ENCODE results near the gene DYNC1LI1.
A peak's percentile ranks its signal among the peaks of the same experiment; 100 is the strongest.

The DYNC1LI1 gene

GRCh38 chr3:32570421-32571191, at the start of gene DYNC1LI1:
Gene DYNC1LI1 (minus strand): TSS chr3:32570858. CDS start chr3:32570770, 88 bp downstream.
- FAIRE-seq, result no peak

GRCh38 chr3:32619395-32619794, 48.7 kb upstream of the DYNC1LI1 start:
- FAIRE-seq, result peak; percentile 79

- no peak for FAIRE-seq
These were observed 45.8 kb upstream of the DYNC1LI1 start for GRCh38 chr3:32616267-32616962.

- FAIRE-seq, result no peak
These were observed 44.3 kb upstream of the DYNC1LI1 start for GRCh38 chr3:32614956-32615355.

GRCh38 chr3:32613183-32613582, 42.5 kb upstream of the DYNC1LI1 start:
- FAIRE-seq, result no peak

GRCh38 chr3:32612547-32612946, 41.9 kb upstream of the DYNC1LI1 start:
- no peak for FAIRE-seq

GRCh38 chr3:32607522-32607921, 36.9 kb upstream of the DYNC1LI1 start:
- FAIRE-seq, result no peak

GRCh38 chr3:32606960-32607359, 36.3 kb upstream of the DYNC1LI1 start:
- FAIRE-seq, result no peak

GRCh38 chr3:32606277-32606676, 35.6 kb upstream of the DYNC1LI1 start:
- FAIRE-seq, result no peak

- FAIRE-seq, result no peak
These were observed 32.4 kb upstream of the DYNC1LI1 start for GRCh38 chr3:32603064-32603463.

- no peak for FAIRE-seq
These were observed 31.5 kb upstream of the DYNC1LI1 start for GRCh38 chr3:32602206-32602605.

GRCh38 chr3:32601722-32602121, 31.1 kb upstream of the DYNC1LI1 start:
- no peak for FAIRE-seq

- no peak for FAIRE-seq
These were observed 27.0 kb upstream of the DYNC1LI1 start for GRCh38 chr3:32597656-32598055.

- FAIRE-seq, result no peak
These were observed 26.3 kb upstream of the DYNC1LI1 start for GRCh38 chr3:32596909-32597369.

- FAIRE-seq, result no peak
These were observed 25.7 kb upstream of the DYNC1LI1 start for GRCh38 chr3:32596282-32596908.

- no peak for FAIRE-seq
These were observed 24.7 kb upstream of the DYNC1LI1 start for GRCh38 chr3:32595323-32595722.

- no peak for FAIRE-seq
These were observed 23.4 kb upstream of the DYNC1LI1 start for GRCh38 chr3:32593903-32594525.

GRCh38 chr3:32592696-32593353, 22.2 kb upstream of the DYNC1LI1 start:
- FAIRE-seq, result no peak

GRCh38 chr3:32592011-32592410, 21.4 kb upstream of the DYNC1LI1 start:
- FAIRE-seq, result no peak

GRCh38 chr3:32591186-32591585, 20.5 kb upstream of the DYNC1LI1 start:
- FAIRE-seq, result no peak

- FAIRE-seq, result no peak
These were observed 15.7 kb upstream of the DYNC1LI1 start for GRCh38 chr3:32586356-32586755.

- no peak for FAIRE-seq
These were observed 14.0 kb upstream of the DYNC1LI1 start for GRCh38 chr3:32584660-32585059.

- no peak for FAIRE-seq
These were observed 13.1 kb upstream of the DYNC1LI1 start for GRCh38 chr3:32583708-32584107.

All from G401.6 (cell line).